H9 (cell line): ENCODE measurements around the gene ERC1. TPM values are rescaled to one million over a fixed set of nuclear protein-coding genes. Genes with fewer than 3 reads are reported as not detected.

Experiments used
- DNase-seq: peaks from one replicate; pipeline ENCODE4 v3.0.0-alpha.2; 2017
- H2AFZ ChIP-seq: one replicate; pipeline ENCODE4 v1.6.1; 2013; ENCODE audit warnings: mild to moderate bottlenecking, low read length, control low read depth, moderate library complexity
- H2AK5ac ChIP-seq: 2 replicates; pipeline ENCODE4 v1.6.1; 2013; ENCODE audit warnings: low read length, control low read depth, mixed read lengths; ENCODE audit not compliant: insufficient read length
- H2BK120ac ChIP-seq: one replicate; pipeline ENCODE4 v1.6.1; 2013; ENCODE audit warnings: low read depth, mild to moderate bottlenecking, low read length, control low read depth, inconsistent platforms; ENCODE audit not compliant: poor library complexity, severe bottlenecking
- H2BK12ac ChIP-seq: 2 replicates; pipeline ENCODE4 v1.6.1; 2013; ENCODE audit warnings: low read length, control low read depth, mixed read lengths, low read depth; ENCODE audit not compliant: insufficient read length
- H2BK15ac ChIP-seq: 2 replicates; pipeline ENCODE4 v1.6.1; 2013; ENCODE audit warnings: low read depth, low read length, control low read depth
- H2BK20ac ChIP-seq: one replicate; pipeline ENCODE4 v1.6.1; 2013; ENCODE audit warnings: low read depth, mild to moderate bottlenecking, low read length, control low read depth, inconsistent platforms; ENCODE audit not compliant: poor library complexity, severe bottlenecking
- H2BK5ac ChIP-seq: 2 replicates; pipeline ENCODE4 v1.6.1; 2013; ENCODE audit warnings: low read length, control low read depth, mixed read lengths; ENCODE audit not compliant: insufficient read length
- H3K14ac ChIP-seq: 2 replicates; pipeline ENCODE4 v1.6.1; 2013; ENCODE audit warnings: low read length, control low read depth; ENCODE audit not compliant: insufficient read depth
- H3K18ac ChIP-seq: 2 replicates; pipeline ENCODE4 v1.6.1; 2013; ENCODE audit warnings: low read depth, mild to moderate bottlenecking, mixed read lengths, low read length, control low read depth; ENCODE audit not compliant: insufficient read length
- H3K23ac ChIP-seq: 2 replicates; pipeline ENCODE4 v1.6.1; 2013; ENCODE audit warnings: low read length, control low read depth, mixed read lengths, low read depth; ENCODE audit not compliant: insufficient read length
- H3K23me2 ChIP-seq: 2 replicates; pipeline ENCODE4 v1.6.1; 2013; ENCODE audit warnings: low read depth, mild to moderate bottlenecking, mixed read lengths, low read length, control low read depth; ENCODE audit not compliant: insufficient read length, poor library complexity, severe bottlenecking
- H3K27ac ChIP-seq: 2 replicates; pipeline ENCODE4 v1.5.1; 2013; ENCODE audit warnings: low read length, control low read depth, mixed read lengths, low read depth; ENCODE audit not compliant: insufficient read length
- H3K27me3 ChIP-seq: 2 replicates; pipeline ENCODE4 v1.6.1; 2013; ENCODE audit warnings: low read length, control low read depth, inconsistent platforms; ENCODE audit not compliant: insufficient read depth
- H3K4ac ChIP-seq: 2 replicates; pipeline ENCODE4 v1.6.1; 2013; ENCODE audit warnings: low read depth, mild to moderate bottlenecking, control low read depth, inconsistent platforms, low read length, moderate library complexity
- H3K4me1 ChIP-seq: 2 replicates; pipeline ENCODE4 v1.6.1; 2013; ENCODE audit warnings: low read length, control low read depth, inconsistent platforms; ENCODE audit not compliant: insufficient read depth
- H3K4me2 ChIP-seq: 2 replicates; pipeline ENCODE4 v1.6.1; 2013; ENCODE audit warnings: low read length, control low read depth, mixed read lengths; ENCODE audit not compliant: insufficient read length, insufficient read depth
- H3K56ac ChIP-seq: 2 replicates; pipeline ENCODE4 v1.6.1; 2013; ENCODE audit warnings: low read depth, mild to moderate bottlenecking, mixed read lengths, low read length, control low read depth; ENCODE audit not compliant: insufficient read length
- H3K79me1 ChIP-seq: 2 replicates; pipeline ENCODE4 v1.6.1; 2013; ENCODE audit warnings: low read depth, mild to moderate bottlenecking, moderate library complexity, low read length, control low read depth, inconsistent platforms; ENCODE audit not compliant: insufficient read depth, poor library complexity, severe bottlenecking
- H3K79me2 ChIP-seq: 2 replicates; pipeline ENCODE4 v1.6.1; 2013; ENCODE audit warnings: low read length, control low read depth, inconsistent platforms; ENCODE audit not compliant: insufficient read depth
- H3K9ac ChIP-seq: 2 replicates; pipeline ENCODE4 v1.6.1; 2013; ENCODE audit warnings: low read length, control low read depth, mixed read lengths; ENCODE audit not compliant: insufficient read length; ENCODE audit errors: extremely low read depth
- H3K9me3 ChIP-seq: one replicate; pipeline ENCODE4 v1.6.1; 2013; ENCODE audit warnings: low read depth, low read length, inconsistent platforms; ENCODE audit not compliant: control insufficient read depth
- H3T11ph ChIP-seq: one replicate; pipeline ENCODE4 v1.6.1; 2013; ENCODE audit warnings: mild to moderate bottlenecking, low read length, control low read depth, inconsistent platforms
- H4K20me1 ChIP-seq: one replicate; pipeline ENCODE4 v1.6.1; 2013; ENCODE audit not compliant: control insufficient read depth, insufficient read length, insufficient read depth
- H4K5ac ChIP-seq: 2 replicates; pipeline ENCODE4 v1.6.1; 2013; ENCODE audit warnings: low read depth, mild to moderate bottlenecking, mixed read lengths, low read length, control low read depth; ENCODE audit not compliant: insufficient read length
- H4K8ac ChIP-seq: replicated peaks from 2 replicates; pipeline ENCODE4 v1.6.1; 2013; ENCODE audit warnings: low read length, control low read depth, mixed read lengths, low read depth; ENCODE audit not compliant: insufficient read length
- H4K91ac ChIP-seq: 2 replicates; pipeline ENCODE4 v1.6.1; 2013; ENCODE audit warnings: low read depth, mild to moderate bottlenecking, moderate library complexity, mixed read lengths, low read length, control low read depth; ENCODE audit not compliant: insufficient read length
- H3K27ac Mint-ChIP-seq, 3 experiments: 2 replicates in 2 of 3; 3 replicates in 1 of 3; pipeline ENCODE4 v1.8.0; 2020 to 2021; ENCODE audit warnings: mixed read lengths in 3 of 3, mild to moderate bottlenecking in 1 of 3, moderate library complexity in 1 of 3
- H3K27me3 Mint-ChIP-seq: 2 replicates; pipeline ENCODE4 v1.8.0; 2021; ENCODE audit warnings: low read depth, mild to moderate bottlenecking, moderate library complexity, mixed read lengths
- H3K36me3 Mint-ChIP-seq, 3 experiments: 2 replicates in 2 of 3; 3 replicates in 1 of 3; pipeline ENCODE4 v1.8.0; 2020 to 2021; ENCODE audit warnings: low read depth in 3 of 3, mixed read lengths in 3 of 3; ENCODE audit not compliant: insufficient read depth in 1 of 3
- H3K4me1 Mint-ChIP-seq, 2 experiments: 2 replicates each; pipeline ENCODE4 v1.8.0; 2020; ENCODE audit warnings: mixed read lengths in 2 of 2
- H3K4me3 Mint-ChIP-seq, 2 experiments: 2 replicates in 1 of 2; 3 replicates in 1 of 2; pipeline ENCODE4 v1.8.0; 2020 to 2021; ENCODE audit warnings: mild to moderate bottlenecking in 2 of 2, mixed read lengths in 2 of 2, moderate library complexity in 1 of 2
- H3K9me3 Mint-ChIP-seq, 2 experiments: 2 replicates in 1 of 2; 3 replicates in 1 of 2; pipeline ENCODE4 v1.8.0; 2020; ENCODE audit warnings: mild to moderate bottlenecking in 2 of 2, mixed read lengths in 2 of 2, moderate library complexity in 1 of 2
- CTCF ChIP-seq: fragments of 200-600 bp; sonication (generic); conservative IDR thresholded peaks from 3 replicates; pipeline ENCODE4 v1.8.0; 2021; ENCODE audit warnings: antibody characterized with exemption, mild to moderate bottlenecking
- WGBS: extraction: QIAGEN DNeasy Blood & Tissue Kit; methylation state at CpG from one replicate; pipeline ENCODE4 v1.1.7; 2013; ENCODE audit warnings: missing lambda C conversion rate, low lambda C conversion rate, mixed read lengths; ENCODE audit not compliant: insufficient read length; ENCODE audit errors: extremely low coverage; 5-methylcytosine and 5-hydroxymethylcytosine counted together
- total RNA-seq: library from RNA; stranded (reverse); gene quantifications from 2 replicates; pipeline ENCODE4 v1.2.1, GENCODE V29; 2021

The ERC1 gene
- total RNA-seq, 1 experiment from 2014 or later = 51.2 TPM

GRCh38 chr12:1444142-1444516, 453.1 kb downstream of the ERC1 start:
- H2AFZ ChIP-seq = no peak overlapping the region
- no peaks in the 10 kb centered on the region for H3K79me1 ChIP-seq

More at GRCh38 chr12:1444142-1444516, 453.1 kb downstream of the ERC1 start:
- Mint-ChIP-seq H3K27ac (peak overlapping the region in 1 of 3 experiments; percentile 18; a peak in 2 of 7 replicates), H3K36me3 (peaks cover 0 to 14% (median 13%) of the 10 kb centered on the region in 3 experiments; a peak in 4 of 7 replicates), H3K4me1 (peaks cover 13 to 15% of the 10 kb centered on the region in 2 experiments), H3K9me3 (no peaks in the 10 kb centered on the region; a peak in 1 of 5 replicates), H3K27me3 (no peaks in the 10 kb centered on the region), H3K4me3 (no peak overlapping the region)
- Histone ChIP-seq H4K8ac (no peak overlapping the region), H3K27ac (no peak overlapping the region), H4K91ac (no peak overlapping the region), H2BK15ac (no peak overlapping the region), H3K23ac (no peak overlapping the region), H4K20me1 (no peaks in the 10 kb centered on the region), H3K9me3 (no peaks in the 10 kb centered on the region), H3K4ac (no peak overlapping the region), H2BK120ac (no peak overlapping the region), H3K23me2 (no peaks in the 10 kb centered on the region), H3K79me2 (no peaks in the 10 kb centered on the region), H3T11ph (no peak overlapping the region), H2AK5ac (no peak overlapping the region), H2BK12ac (no peak overlapping the region), H2BK5ac (no peak overlapping the region), H3K14ac (no peak overlapping the region), H3K18ac (no peak overlapping the region), H3K9ac (no peak overlapping the region), H3K4me2 (no peak overlapping the region), H3K4me1 (peaks cover 4% of the 10 kb centered on the region; the same call in 1 of the 2 replicates), H3K56ac (no peak overlapping the region), H4K5ac (no peak overlapping the region), H3K27me3 (no peaks in the 10 kb centered on the region), H2BK20ac (no peak overlapping the region)
- no peak for TF ChIP-seq CTCF
- no CpG with 5 or more reads among the region's 6 CpGs for WGBS
- no peak for DNase-seq
